Measurements from ENCODE around the gene TMEFF2.
"Not testable (repeated sequence)": the region's sequence is repeated elsewhere in the genome, so short reads cannot be mapped to it uniquely, and the experiment has no call there.

Gene TMEFF2

DNA sequence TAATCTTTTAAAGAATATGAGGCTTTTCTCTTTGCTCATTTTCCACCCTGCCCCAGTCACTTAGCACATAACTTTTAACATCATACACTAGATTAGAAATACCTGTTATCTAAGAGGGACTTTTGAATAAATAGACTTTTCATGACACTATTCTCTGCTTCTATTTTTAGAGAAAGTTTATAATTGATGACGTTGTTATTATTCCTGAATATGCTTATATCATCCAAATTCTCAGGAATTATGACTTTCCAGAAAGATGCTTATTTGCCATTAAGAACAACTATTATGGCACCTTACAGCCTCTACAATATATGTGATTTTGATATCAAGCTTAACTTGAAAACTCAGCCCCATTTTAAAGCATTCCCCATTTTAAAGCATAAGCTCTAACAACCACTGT, 11.4 kb downstream of the TMEFF2 start:
- DNase-seq (ENCODE audit: low read depth in 2 of 2): no peak

DNA sequence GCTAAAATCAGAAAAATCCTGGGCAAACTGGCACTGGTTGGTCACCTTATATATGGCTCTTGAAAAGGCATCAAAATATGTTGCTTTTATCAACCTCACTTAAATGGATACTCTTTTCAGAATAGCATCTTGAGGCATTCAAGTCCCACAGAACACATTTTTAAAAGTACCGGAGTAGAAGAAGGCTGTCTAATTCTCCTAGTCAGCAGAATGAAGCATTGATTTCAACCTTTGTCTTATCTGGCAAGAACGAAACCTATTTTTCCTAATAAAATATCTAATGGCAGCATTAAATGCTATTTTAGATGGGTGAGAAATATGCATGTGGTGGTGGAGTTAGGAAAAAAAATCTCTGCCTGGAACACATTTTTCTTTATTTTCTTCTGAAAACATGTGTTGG, 27.8 kb downstream of the TMEFF2 start:
- no peak for DNase-seq (ENCODE audit: low read depth in 2 of 2)

- DNase-seq (ENCODE audit: low read depth in 2 of 2): no peak
Observed at GRCh38 chr2:192165842-192166241, 28.9 kb downstream of the TMEFF2 start.

DNA sequence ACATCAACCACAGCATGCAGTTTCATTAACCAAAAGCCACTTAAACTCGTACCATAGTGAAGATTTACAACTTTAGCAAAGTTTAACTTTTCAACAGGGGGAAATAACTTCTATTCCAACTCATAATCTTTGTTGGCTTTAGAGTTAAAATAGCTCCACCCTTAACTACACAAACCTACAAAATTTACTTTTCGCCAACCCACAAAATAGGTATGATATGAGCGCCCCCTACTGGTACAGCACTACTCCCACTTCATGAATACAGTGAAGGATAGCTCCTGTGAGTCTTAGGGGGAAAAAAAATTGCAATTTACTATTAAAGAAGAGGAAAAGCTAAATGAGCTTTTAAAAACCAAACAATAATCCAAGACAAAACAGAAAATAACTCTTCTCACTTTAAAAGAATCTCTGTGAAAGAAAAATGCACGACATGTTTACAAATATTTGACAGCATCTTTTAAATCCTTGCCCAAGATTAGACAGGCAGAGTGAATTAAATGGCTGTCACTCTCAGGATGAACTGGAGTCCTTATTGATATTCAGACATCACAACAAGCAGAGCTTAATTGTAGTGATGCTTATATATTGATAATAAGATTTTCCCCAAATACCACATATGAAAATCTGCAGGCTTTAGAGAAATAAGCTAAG, 32.2 kb downstream of the TMEFF2 start:
- DNase-seq (ENCODE audit: low read depth in 2 of 2): peak in 1 of 2 donors; percentile 45

DNA sequence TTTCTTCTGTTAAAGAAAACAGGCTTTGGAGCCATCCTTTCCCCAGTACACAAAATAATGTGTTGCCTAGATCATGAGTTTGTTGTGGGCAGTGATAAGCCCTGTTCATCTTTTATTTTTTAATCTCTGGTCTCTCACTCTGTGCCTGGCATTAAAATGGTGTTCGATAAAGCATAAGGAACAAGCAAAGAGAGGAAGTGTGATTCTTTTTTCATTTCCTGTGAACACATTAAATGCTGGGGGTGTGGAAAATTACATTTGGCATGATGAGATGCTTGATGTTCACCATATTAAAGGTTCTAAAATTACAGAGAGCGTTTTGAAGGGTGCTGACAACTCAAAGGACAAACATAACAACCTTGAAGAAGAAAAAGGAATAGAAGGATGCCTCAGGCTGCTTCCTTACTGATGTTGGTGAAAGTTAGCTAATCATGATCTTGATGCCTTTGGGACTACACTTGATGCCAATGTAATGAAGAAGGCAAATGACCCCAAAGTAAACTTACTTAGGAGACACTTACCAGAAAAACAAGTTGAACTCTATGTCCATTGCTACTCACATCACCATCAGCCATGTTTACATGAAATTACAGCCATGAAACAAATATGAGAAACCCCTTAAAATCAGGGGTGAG, 33.0 kb downstream of the TMEFF2 start:
- DNase-seq (ENCODE audit: low read depth in 2 of 2): no peak

DNA sequence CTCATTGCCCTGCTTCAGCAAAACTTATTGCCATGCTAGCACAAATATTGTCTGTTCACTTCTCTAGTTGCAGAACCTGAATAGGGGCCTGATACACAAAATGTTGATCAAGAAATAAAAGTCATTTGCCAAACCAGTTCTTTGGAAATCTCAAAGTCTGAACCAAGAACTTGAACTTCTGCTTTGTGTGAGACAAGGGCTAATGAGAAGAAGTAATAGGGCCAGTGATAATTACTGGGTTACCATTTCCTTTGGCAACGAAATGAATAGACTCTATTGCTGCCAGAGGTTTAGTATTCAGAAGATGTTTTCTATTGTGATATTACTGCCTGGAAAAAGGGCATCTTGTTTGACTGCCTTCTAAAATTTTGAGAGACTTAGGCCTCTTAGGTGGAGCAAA, 35.0 kb downstream of the TMEFF2 start:
- no peak for DNase-seq (ENCODE audit: low read depth in 2 of 2)

- DNase-seq (ENCODE audit: low read depth in 2 of 2): no peak
Observed at GRCh38 chr2:192159208-192159607, 35.5 kb downstream of the TMEFF2 start.

DNA sequence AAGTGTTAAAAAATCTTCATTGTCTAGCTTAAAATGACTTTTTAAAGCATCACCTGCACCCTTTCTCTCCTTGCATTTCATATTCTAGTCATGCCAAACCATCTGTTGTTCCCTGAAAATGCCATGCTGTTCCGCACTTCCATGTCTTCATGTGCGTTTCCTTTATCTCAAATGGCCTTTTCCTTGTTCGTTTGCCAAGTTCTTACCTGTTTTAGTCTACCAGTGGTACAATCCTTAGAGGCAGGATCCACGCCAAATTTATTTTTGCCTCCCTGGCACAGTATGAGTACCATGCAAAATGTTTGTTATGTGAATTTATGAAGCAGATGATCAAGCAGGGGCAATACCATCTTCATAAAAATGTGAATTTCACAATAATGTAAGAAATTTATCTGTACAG, 37.0 kb downstream of the TMEFF2 start:
- DNase-seq (ENCODE audit: low read depth in 2 of 2): no peak

DNA sequence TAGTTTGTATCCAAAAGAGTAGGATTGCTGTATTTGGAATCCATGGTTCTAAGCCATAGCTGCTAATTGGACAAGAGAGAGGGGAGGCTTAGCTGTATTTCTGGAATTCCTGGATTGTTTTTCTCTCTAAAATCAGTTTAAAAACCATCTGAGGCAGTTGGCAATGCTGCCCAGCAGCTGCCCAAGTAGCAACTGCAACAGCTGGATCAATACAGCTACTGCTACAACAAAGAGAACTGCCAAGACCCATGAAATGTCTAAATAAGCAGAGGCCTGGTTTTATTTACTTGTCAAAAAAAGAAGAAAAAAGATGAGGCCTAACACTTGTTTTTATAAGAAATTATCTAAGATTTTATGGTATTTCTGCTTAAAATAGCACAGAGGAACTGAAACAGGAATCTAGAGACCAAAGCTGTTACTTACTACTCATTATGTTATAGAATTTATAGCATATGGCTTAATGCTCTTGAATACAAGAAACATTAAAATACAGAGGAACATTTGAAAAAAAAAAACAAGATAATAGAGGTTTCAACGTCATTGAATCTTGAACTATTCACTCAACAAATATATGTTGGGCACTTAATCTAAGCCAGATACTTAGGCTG, 39.1 kb downstream of the TMEFF2 start:
- DNase-seq (ENCODE audit: low read depth in 2 of 2): no peak

- no peak for DNase-seq (ENCODE audit: low read depth in 2 of 2)
Observed at GRCh38 chr2:192153561-192153960, 41.2 kb downstream of the TMEFF2 start.

- no peak for DNase-seq (ENCODE audit: low read depth in 2 of 2)
Observed at GRCh38 chr2:192151853-192152252, 42.9 kb downstream of the TMEFF2 start.

DNA sequence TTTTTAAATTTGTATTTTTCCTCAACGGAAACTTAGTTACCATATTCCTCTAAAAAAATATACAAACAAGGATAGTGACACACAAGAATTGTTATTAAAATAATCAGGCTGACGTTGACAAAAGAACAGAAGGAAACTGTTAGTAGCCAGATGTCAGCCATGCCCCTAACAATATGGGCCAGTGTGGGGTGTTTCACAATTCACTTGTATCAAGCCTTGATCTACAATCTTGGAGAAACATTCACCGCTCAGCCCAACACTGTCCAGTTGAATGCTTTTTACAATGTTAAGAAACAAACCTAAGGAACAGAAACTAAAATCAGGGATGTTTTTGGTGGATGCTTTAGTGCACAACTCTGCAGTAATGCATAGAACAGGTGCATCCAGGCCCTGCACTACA, 44.6 kb downstream of the TMEFF2 start:
- DNase-seq (ENCODE audit: low read depth in 2 of 2): no peak

- DNase-seq (ENCODE audit: low read depth in 2 of 2): no peak
Observed at GRCh38 chr2:192148620-192149321, 46.0 kb downstream of the TMEFF2 start.

DNA sequence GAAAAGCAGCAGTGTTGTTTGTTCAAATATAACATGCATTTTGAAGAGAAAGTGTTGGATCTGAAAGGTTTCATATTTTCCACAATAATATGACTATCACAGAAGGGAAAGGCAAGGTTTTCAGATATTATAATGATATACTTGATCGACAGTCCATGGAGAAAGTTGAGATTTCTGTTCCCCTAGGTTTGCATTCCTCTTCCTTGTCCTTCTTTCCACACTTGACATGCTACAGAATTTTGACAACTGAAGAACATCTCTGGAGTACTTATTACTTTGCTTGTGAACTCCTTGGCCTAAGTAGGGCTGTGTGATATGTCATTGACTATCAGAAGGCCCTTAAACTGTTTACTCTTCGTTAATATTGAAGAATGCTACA, 46.5 kb downstream of the TMEFF2 start:
- no peak for DNase-seq (ENCODE audit: low read depth in 2 of 2)

DNA sequence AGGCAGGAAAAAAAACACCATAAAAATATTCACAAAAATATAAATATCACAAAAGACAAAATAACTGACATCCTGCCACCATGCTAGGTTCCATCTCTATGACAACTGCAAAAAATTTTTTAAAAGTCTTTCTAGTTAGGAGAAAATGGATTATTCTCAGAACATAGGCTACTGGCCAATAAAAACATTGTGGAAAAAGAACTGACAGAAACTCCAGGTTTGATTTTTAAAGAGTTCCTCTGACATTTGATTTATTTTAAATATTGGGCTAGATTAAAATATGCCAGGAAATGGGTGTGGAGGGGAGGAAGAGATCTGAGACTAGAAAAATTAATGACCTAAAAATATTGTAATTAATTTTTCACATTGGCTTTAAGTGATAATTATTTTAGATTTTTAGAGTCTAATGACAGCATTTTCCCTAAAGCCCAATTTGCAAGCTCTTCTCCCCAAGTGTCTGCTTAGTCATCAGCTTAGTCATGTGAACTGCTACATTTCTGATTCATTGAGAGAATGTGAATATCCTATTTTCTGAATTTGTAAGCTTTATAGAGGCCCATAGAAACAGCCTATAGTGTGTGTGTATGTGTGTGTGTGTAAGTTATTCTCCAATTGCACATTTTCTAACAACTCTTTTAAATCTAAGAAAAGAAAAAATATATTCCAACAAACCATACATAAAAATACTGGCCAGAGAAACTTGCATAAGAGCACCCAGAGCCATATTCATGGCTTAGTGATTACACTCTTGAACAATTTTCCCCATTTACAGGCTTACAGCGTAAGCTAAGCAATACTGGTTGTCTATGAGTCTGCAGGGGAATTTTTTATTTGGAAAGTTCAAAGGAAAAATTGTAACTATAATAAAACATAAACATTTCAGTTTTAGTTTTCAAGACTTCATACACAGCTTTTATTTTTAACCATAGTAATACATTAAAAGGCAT, 48.4 kb downstream of the TMEFF2 start:
- DNase-seq (ENCODE audit: low read depth in 2 of 2): no peak

- DNase-seq (ENCODE audit: low read depth in 2 of 2): no peak
Observed at GRCh38 chr2:192145496-192145895, 49.2 kb downstream of the TMEFF2 start.

DNA sequence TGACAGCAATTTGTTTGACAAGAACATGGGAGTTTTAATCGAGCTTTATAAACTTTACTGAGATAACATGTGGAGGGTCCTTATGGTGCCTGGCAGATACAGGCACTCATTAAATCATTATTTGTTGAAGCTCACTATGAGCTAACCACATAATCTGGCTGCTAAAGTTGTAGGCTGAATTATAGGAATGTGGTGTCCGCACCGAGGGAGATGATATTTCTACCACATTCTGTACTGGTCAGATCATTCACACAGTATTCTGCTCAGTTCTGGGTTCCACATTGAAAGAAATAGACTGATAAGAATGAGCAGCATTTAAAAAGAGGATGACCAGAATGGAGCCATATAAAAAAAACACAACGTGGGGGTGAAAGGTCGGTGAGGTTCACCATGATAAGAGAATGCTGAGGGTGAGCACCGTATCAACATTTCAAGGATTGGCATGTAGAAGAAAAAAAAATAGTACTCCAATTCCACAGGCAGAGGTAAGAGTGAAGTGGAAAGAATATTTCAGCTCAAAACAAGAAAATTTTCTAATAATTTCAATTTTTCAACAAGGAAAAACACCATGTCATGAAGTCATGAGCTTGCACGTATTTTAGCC, 54.4 kb downstream of the TMEFF2 start:
- no peak for DNase-seq (ENCODE audit: low read depth in 2 of 2)

DNA sequence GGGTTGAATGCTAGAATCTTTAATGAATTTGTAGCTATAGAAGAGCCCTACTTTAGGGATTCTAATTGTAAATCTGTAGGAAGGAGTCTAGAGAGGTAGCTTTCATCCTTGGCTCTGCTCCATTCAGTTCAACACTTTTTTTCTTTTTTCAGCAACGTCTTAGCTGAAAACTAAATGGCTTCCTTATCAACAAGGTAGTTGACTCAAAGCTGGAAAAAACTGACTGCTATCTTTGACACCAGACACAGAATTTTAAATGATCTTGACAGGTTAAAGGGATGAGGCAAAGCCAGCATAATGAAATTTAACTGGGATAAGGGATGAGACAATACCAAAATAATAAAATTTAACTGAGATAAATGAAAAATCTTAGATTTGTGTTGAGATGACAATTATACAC, 54.9 kb downstream of the TMEFF2 start:
- no peak for DNase-seq (ENCODE audit: low read depth in 2 of 2)

DNA sequence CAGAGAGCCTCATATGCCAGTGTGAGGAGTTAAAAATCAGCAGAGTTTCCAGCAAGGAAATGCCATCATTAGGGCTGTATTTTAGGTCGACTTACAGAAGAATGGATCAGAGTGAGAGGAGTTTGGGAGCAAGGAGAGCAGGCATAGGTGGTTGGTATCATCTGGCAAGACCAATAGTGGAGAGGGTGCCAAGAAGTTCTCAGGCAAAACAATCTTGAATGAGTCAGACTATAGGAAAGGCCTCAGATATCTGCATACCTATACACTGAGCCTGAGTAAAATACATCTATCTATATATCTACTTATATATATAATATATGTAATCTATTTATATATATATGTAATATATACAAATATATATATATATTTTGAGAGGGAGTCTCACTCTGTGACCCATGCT, 57.3 kb downstream of the TMEFF2 start:
- DNase-seq (ENCODE audit: low read depth in 2 of 2): no peak

GRCh38 chr2:192132604-192133003, 62.1 kb downstream of the TMEFF2 start:
- not testable (repeated sequence) for DNase-seq (ENCODE audit: low read depth in 2 of 2)

GRCh38 chr2:192130312-192130711, 64.4 kb downstream of the TMEFF2 start:
- DNase-seq (ENCODE audit: low read depth in 2 of 2): not testable (repeated sequence)

Measured in stimulated activated CD8-positive, alpha-beta memory T cell treated with anti-CD3 and anti-CD28 coated beads, Interleukin-15, amount 100 ng/mL, for 4 hours (primary cell).